Testis (tissue), 3 donors: ENCODE measurements around the gene SMIM1. TPM values are rescaled to one million over a fixed set of nuclear protein-coding genes. Genes with fewer than 3 reads are reported as not detected.

Experiments used
- DNase-seq: peaks from one replicate; pipeline ENCODE4 v3.0.0-alpha.2; 2019
- H3K27ac ChIP-seq, 2 donors: fragments of 200-600 bp; sonication (generic); one replicate each; pipeline ENCODE4 v1.5.1; 2019
- H3K27me3 ChIP-seq: fragments of 200-600 bp; sonication (generic); one replicate; pipeline ENCODE4 v1.5.1; 2019
- H3K36me3 ChIP-seq: fragments of 200-600 bp; sonication (generic); one replicate; pipeline ENCODE4 v1.5.1; 2017; ENCODE audit warnings: low read depth; ENCODE audit errors: missing control alignments
- H3K4me1 ChIP-seq: fragments of 200-600 bp; sonication (generic); one replicate; pipeline ENCODE4 v1.5.1; 2019
- H3K4me3 ChIP-seq, 2 donors: fragments of 200-600 bp; sonication (generic); one replicate each; pipeline ENCODE4 v1.5.1; 2017 to 2019
- H3K9me3 ChIP-seq: fragments of 200-600 bp; sonication (generic); one replicate; pipeline ENCODE4 v1.5.1; 2017
- CTCF ChIP-seq, 3 experiments: fragments of 450-650 bp in 2 of 3; fragments of 200-600 bp in 1 of 3; sonication (generic) in 1 of 3; IDR thresholded peaks; one replicate each; pipeline ENCODE4 v1.5.1; 2016 to 2019; ENCODE audit warnings: antibody characterized with exemption in 3 of 3, mild to moderate bottlenecking in 2 of 3, moderate library complexity in 1 of 3
- POLR2A ChIP-seq: fragments of 450-650 bp; IDR thresholded peaks from one replicate; pipeline ENCODE4 v1.6.1; 2017; ENCODE audit warnings: antibody characterized with exemption, mild to moderate bottlenecking, moderate library complexity
- WGBS, 2 donors: methylation state at CpG; one replicate each; pipeline ENCODE4 v1.1.5; 2018; 5-methylcytosine and 5-hydroxymethylcytosine counted together
- intact Hi-C: fragments of 100-400 bp; cut with DNase I; formaldehyde crosslinking; loops from one replicate; pipeline ENCODE4 v1.15.1; 2023; ENCODE audit warnings: low total_unique reads
- polyA plus RNA-seq: library from polyadenylated mRNA; stranded (reverse); fragments of 350-450 nt; fragmentation: Illumina TruSeq; extraction: RNeasy Lipid Tissue Mini Kit (QIAGEN cat#74804); gene quantifications from one replicate; pipeline ENCODE4 v1.2.3, GENCODE V29; 2014; ENCODE audit warnings: low read depth, low replicate concordance; ENCODE audit not compliant: insufficient read depth
- total RNA-seq, 2 donors: library from RNA; depleted of rRNA; stranded (reverse); fragments of >200 nt; gene quantifications; one replicate each; pipeline ENCODE4 v1.2.3, GENCODE V29; 2016

The SMIM1 gene
- total and polyA plus RNA-seq, 3 donors from 2014 or later = 92.9 to 213 (median 205) TPM

DNA sequence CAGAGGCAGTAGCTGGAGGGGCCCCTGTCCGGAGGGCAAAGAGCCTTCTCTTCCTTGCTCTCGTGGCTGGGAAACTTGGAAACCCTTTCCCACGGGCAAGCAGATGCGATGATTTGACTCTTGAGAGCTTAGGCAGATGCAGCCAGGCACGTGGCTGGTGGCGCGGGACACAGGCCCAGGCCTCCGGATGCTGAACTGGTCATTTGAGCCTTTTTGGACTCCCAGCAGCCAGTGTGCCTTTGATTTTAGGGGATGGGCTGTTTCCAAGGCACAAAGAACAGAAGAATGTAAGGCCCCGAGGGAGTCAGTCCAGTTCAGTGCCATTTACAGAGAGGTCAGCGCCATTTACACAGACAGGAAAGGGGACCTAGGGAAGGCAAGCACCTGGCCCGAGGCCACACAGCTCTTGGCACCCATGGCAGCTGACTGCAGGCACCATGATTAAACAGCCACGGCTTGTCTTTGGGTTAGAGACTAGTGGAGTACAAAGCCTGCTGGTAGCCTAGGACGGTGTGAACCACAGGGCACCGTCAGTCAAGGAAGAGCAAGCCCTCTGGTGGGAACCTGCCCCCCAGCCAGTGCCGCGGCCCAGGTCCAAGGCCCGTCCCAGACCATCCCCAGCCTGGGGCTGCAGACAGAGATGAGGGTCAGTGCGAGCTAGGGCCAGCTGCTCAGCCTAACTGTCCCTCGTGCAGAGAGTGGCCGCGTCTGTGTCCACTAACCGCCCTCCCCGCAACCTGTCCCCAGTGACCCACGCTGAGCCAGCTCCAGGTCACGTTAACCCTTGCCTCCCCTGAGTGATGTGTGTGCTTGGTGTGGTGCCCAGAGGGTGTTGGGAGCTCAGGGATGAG, 40.7 kb upstream of the SMIM1 start:
- intact Hi-C loops = no loop called here
- no peak for DNase-seq
- Histone ChIP-seq H3K9me3 (no peaks in the 10 kb centered on the region), H3K4me1 (no peaks in the 10 kb centered on the region), H3K27me3 (no peaks in the 10 kb centered on the region), H3K27ac (no peak overlapping the region), H3K36me3 (no peaks in the 10 kb centered on the region), H3K4me3 (no peak overlapping the region)
- no peak for TF ChIP-seq CTCF (IDR thresholded peaks at IDR 0.05)
- TF ChIP-seq POLR2A = no peak
- 57 to 63% methylated on average over 14 to 25 of the region's 25 CpGs for WGBS, 2 donors

DNA sequence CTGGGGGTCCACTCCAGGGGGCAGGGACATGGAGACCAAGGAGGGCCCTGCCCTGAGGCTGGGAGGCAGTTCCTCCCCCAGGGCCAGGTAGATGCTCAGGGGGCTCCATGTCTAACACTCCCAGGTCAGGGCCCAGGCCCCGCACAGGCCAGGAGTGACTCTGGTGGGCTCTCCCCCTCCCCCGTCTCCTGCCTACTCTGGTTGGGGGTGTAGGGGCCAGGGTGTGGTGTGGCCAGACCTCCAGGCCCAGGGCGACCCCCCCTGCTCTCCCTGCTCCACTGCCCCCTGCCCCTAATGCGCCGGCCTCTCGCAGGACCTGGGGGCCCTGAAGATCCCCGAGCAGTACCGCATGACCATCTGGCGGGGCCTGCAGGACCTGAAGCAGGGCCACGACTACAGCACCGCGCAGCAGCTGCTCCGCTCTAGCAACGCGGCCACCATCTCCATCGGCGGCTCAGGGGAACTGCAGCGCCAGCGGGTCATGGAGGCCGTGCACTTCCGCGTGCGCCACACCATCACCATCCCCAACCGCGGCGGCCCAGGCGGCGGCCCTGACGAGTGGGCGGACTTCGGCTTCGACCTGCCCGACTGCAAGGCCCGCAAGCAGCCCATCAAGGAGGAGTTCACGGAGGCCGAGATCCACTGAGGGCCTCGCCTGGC, 40.0 kb upstream of the SMIM1 start:
- 71% methylated on average over 37 of the region's 37 CpGs; no CpG with 5 or more reads in 1 of the 2 donors for WGBS, 2 donors
- H3K9me3 ChIP-seq = no peaks in the 10 kb centered on the region
- DNase-seq = no peak
- TF ChIP-seq CTCF (IDR thresholded peaks at IDR 0.05) = no peak
- TF ChIP-seq POLR2A = no peak
- no peaks in the 10 kb centered on the region for H3K4me1 ChIP-seq
- intact Hi-C loops = no loop called here
- no peak overlapping the region for H3K4me3 ChIP-seq
- H3K27ac ChIP-seq = no peak overlapping the region
- H3K36me3 ChIP-seq = no peaks in the 10 kb centered on the region
- H3K27me3 ChIP-seq = no peaks in the 10 kb centered on the region

DNA sequence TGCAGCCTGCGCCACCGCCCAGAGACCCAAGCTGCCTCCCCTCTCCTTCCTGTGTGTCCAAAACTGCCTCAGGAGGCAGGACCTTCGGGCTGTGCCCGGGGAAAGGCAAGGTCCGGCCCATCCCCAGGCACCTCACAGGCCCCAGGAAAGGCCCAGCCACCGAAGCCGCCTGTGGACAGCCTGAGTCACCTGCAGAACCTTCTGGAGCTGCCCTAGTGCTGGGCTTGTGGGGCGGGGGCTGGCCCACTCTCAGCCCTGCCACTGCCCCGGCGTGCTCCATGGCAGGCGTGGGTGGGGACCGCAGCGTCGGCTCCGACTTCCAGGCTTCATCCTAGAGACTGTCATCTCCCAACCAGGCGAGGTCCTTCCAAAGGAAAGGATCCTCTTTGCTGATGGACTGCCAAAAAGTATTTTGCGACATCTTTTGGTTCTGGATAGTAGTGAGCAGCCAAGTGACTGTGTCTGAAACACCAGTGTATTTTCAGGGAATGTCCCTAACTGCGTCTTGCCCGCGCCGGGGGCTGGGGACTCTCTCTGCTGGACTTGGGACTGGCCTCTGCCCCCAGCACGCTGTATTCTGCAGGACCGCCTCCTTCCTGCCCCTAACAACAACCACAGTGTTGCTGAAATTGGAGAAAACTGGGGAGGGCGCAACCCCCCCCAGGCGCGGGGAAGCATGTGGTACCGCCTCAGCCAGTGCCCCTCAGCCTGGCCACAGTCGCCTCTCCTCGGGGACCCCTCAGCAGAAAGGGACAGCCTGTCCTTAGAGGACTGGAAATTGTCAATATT, 39.3 kb upstream of the SMIM1 start:
- no peak overlapping the region for H3K27ac ChIP-seq
- 86% methylated on average over 19 to 29 of the region's 29 CpGs for WGBS, 2 donors
- intact Hi-C loops = no loop called here
- no peak for DNase-seq
- no peaks in the 10 kb centered on the region for H3K36me3 ChIP-seq
- no peak for TF ChIP-seq POLR2A
- TF ChIP-seq CTCF (IDR thresholded peaks at IDR 0.05) = no peak
- H3K9me3 ChIP-seq = no peaks in the 10 kb centered on the region
- no peak overlapping the region for H3K4me3 ChIP-seq
- H3K4me1 ChIP-seq = no peaks in the 10 kb centered on the region
- no peaks in the 10 kb centered on the region for H3K27me3 ChIP-seq

DNA sequence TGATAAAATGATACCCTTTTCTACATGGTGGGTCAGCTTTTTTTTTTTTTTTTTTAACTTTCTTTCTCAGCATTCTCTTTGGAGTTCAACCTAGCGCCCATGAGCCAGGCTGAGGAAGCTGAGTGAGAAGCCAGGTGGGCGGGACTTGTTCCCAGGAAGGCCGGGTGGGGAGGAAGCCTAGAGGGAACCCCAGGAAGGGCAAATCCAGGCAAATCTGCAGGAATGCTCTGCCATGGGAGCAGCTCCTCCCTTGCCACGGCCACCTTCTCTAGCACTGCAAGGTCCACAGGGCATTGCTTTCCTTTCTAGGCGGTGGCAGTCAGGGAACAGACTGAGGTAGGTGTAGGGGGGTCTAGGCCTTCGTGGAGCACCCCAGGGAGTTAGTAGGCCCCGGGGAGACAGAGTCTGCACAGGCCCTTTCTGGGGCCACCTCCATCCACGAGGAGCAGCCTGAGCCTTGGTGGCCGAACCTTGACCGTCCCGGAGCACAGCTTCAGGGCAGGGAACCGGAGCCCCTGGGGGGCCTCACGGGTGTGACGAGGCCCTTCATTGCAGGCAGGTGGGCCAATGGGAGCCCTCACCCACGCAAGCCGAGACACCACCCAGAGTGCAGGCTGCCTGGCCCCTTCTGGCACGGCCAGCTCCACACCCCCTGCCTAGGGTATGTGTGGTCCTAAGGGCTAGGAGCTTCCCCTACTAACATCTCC, 38.5 kb upstream of the SMIM1 start:
- no peak for DNase-seq
- no peaks in the 10 kb centered on the region for H3K27me3 ChIP-seq
- 89 to 90% methylated on average over 4 to 17 of the region's 17 CpGs for WGBS, 2 donors
- intact Hi-C loops = no loop called here
- no peak overlapping the region for H3K4me3 ChIP-seq
- H3K9me3 ChIP-seq = no peaks in the 10 kb centered on the region
- no peak for TF ChIP-seq POLR2A
- TF ChIP-seq CTCF (IDR thresholded peaks at IDR 0.05) = no peak
- no peaks in the 10 kb centered on the region for H3K36me3 ChIP-seq
- H3K4me1 ChIP-seq = no peaks in the 10 kb centered on the region
- no peak overlapping the region for H3K27ac ChIP-seq
